HepG2 (cell line): ENCODE results near the gene LRRC45. TPM values are rescaled to one million over a fixed set of nuclear protein-coding genes. Genes with fewer than 3 reads are reported as not detected.
A peak's percentile ranks its signal among the peaks of the same experiment; 100 is the strongest.

Source experiments
- ATF5 ChIP-seq: sonication (generic); formaldehyde crosslinking; IDR thresholded peaks from 2 replicates; pipeline ENCODE4 v1.4.0; 2020; ENCODE audit warnings: mild to moderate bottlenecking, low read depth, missing genetic modification reagents
- HNF4G ChIP-seq, 2 experiments: sonication (generic) in 1 of 2; formaldehyde crosslinking in 1 of 2; IDR thresholded peaks; 2 replicates each; pipeline versions ENCODE4 v1.4.0 to v1.6.1; 2011 to 2020; ENCODE audit warnings: borderline replicate concordance in 2 of 2, low read depth in 2 of 2, mild to moderate bottlenecking in 2 of 2, low read length in 1 of 2, missing genetic modification reagents in 1 of 2, moderate library complexity in 1 of 2
- HNRNPUL1 ChIP-seq: fragments of 200-400 bp; formaldehyde crosslinking; IDR thresholded peaks from 2 replicates; pipeline ENCODE4 v1.6.1; 2017; ENCODE audit warnings: low read depth, mild to moderate bottlenecking, low read length, moderate library complexity
- JDP2 ChIP-seq: sonication (generic); formaldehyde crosslinking; IDR thresholded peaks from 2 replicates; pipeline ENCODE4 v1.8.1; 2022; ENCODE audit warnings: missing genetic modification reagents, borderline replicate concordance
- KDM5B ChIP-seq: sonication (generic); formaldehyde crosslinking; IDR thresholded peaks from 2 replicates; pipeline ENCODE4 v1.4.0; 2020; ENCODE audit warnings: missing genetic modification reagents, mild to moderate bottlenecking, borderline replicate concordance
- KLF15 ChIP-seq: sonication (generic); formaldehyde crosslinking; IDR thresholded peaks from 2 replicates; pipeline ENCODE4 v1.8.1; 2023; ENCODE audit warnings: borderline replicate concordance, mild to moderate bottlenecking, inconsistent platforms, missing genetic modification reagents, mixed read lengths
- MTF2 ChIP-seq: sonication (generic); formaldehyde crosslinking; IDR thresholded peaks from 2 replicates; pipeline ENCODE4 v1.5.0; 2020; ENCODE audit warnings: missing genetic modification reagents, borderline replicate concordance
- NCOA2 ChIP-seq: sonication (generic); formaldehyde crosslinking; IDR thresholded peaks from 2 replicates; pipeline ENCODE4 v1.8.0; 2022; ENCODE audit warnings: inconsistent platforms
- NR2F6 ChIP-seq, 2 experiments: IDR thresholded peaks; 2 replicates each; pipeline ENCODE4 v1.6.1; 2016; ENCODE audit warnings: antibody characterized with exemption in 1 of 2, mild to moderate bottlenecking in 1 of 2
- RFXAP ChIP-seq: sonication (generic); formaldehyde crosslinking; IDR thresholded peaks from 2 replicates; pipeline ENCODE4 v1.4.0; 2020; ENCODE audit warnings: missing genetic modification reagents, borderline replicate concordance
- TMF1 ChIP-seq: sonication (generic); formaldehyde crosslinking; IDR thresholded peaks from 2 replicates; pipeline ENCODE4 v1.8.1; 2022; ENCODE audit warnings: low read depth, missing genetic modification reagents
- ZKSCAN1 ChIP-seq: fragments of 150-350 bp; IDR thresholded peaks from 2 replicates; pipeline ENCODE4 v1.6.1; 2014; ENCODE audit warnings: low read length
- ZNF17 ChIP-seq: sonication (generic); formaldehyde crosslinking; IDR thresholded peaks from 2 replicates; pipeline ENCODE4 v1.5.0; 2020; ENCODE audit warnings: mild to moderate bottlenecking, missing genetic modification reagents
- ZNF253 ChIP-seq: sonication (generic); formaldehyde crosslinking; IDR thresholded peaks from 2 replicates; pipeline ENCODE4 v1.8.0; 2022; ENCODE audit warnings: mild to moderate bottlenecking, missing genetic modification reagents, borderline replicate concordance
- ZNF614 ChIP-seq: IDR thresholded peaks from 2 replicates; pipeline ENCODE4 v1.6.1; 2018; ENCODE audit warnings: missing biosample characterization, missing genetic modification reagents, inconsistent platforms, borderline replicate concordance
- ZSCAN20 ChIP-seq: sonication (generic); formaldehyde crosslinking; IDR thresholded peaks from 2 replicates; pipeline ENCODE4 v1.4.0; 2020; ENCODE audit warnings: missing genetic modification reagents, mild to moderate bottlenecking, borderline replicate concordance
- polyA plus RNA-seq, 8 experiments: library from polyadenylated mRNA; depleted of rRNA in 3 of 8; stranded (reverse) in 7 of 8; unstranded in 1 of 8; fragments of >200 nt; fragmentation: Illumina TruSeq in 4 of 8; extraction: Trizol in 4 of 8; gene quantifications; 2 replicates each; pipeline versions ENCODE4 v1.2.1 to v1.2.3, GENCODE V29; 2011 to 2016; ENCODE audit warnings: low read depth in 4 of 8, missing spikeins in 1 of 8, mixed read lengths in 1 of 8; ENCODE audit not compliant: insufficient read depth in 1 of 8
- total RNA-seq, 5 experiments: library from RNA; depleted of rRNA; stranded (reverse); fragments of >200 nt; fragmentation: Illumina TruSeq; extraction: Trizol; gene quantifications; 2 replicates each; pipeline ENCODE4 v1.2.3, GENCODE V29; 2016; ENCODE audit warnings: low read depth in 1 of 5
- TF ChIP-seq, protein P1 (sequence below): sonication (generic); formaldehyde crosslinking; IDR thresholded peaks from 2 replicates; pipeline ENCODE4 v1.5.0; 2020; ENCODE audit warnings: mild to moderate bottlenecking, missing genetic modification reagents
- TF ChIP-seq, protein P2 (sequence below): IDR thresholded peaks from 2 replicates; pipeline ENCODE4 v1.6.1; 2012; ENCODE audit warnings: low read depth, low read length, improper control_type of control experiment
- TF ChIP-seq, protein P3 (sequence below): sonication (generic); formaldehyde crosslinking; conservative IDR thresholded peaks from 2 replicates; pipeline ENCODE4 v1.4.0; 2020; ENCODE audit warnings: missing genetic modification reagents

The LRRC45 gene
- total and polyA plus RNA-seq, 2 of the 13 experiments (the other 11 are each of a cell fraction or from before 2014, with no cell fraction given): 11.6 to 48.1 TPM

- TF ChIP-seq TMF1 (CRISPR knock-in tag) (0 out of 2 replicates have a peak, but pooled peaks have one; percentile 39), ZKSCAN1 (no peak), KLF15 (no peak; the same call in 1 of the 2 replicates), ATF5 (CRISPR knock-in tag) (no peak), RFXAP (no peak; the same call in 1 of the 2 replicates), ZNF17 (CRISPR knock-in tag) (no peak), KDM5B (CRISPR knock-in tag) (peak; percentile 84; the same call in 1 of the 2 replicates), ZSCAN20 (CRISPR knock-in tag) (peak; percentile 80; the same call in 1 of the 2 replicates), MTF2 (no peak), NR2F6 (IDR thresholded peaks at IDR 0.05) (0 out of 2 replicates have a peak, but pooled peaks have one; percentile 18), NR2F6 (CRISPR knock-in tag; IDR thresholded peaks at IDR 0.05) (peak; percentile 55), NCOA2 (CRISPR knock-in tag) (peak; percentile 75; the same call in 1 of the 2 replicates), JDP2 (CRISPR knock-in tag) (no peak), HNRNPUL1 (no peak), ZNF253 (CRISPR knock-in tag) (0 out of 2 replicates have a peak, but pooled peaks have one; percentile 66), HNF4G (IDR thresholded peaks at IDR 0.05; ENCODE audit: borderline replicate concordance, low read depth, low read length) (peak; percentile 39; the same call in 1 of the 2 replicates), HNF4G (CRISPR knock-in tag; IDR thresholded peaks at IDR 0.05; ENCODE audit: borderline replicate concordance, low read depth) (peak; percentile 80; the same call in 1 of the 2 replicates), ZNF614 (CRISPR knock-in tag) (peak; percentile 71; the same call in 1 of the 2 replicates)
- TF ChIP-seq, protein P1, sequence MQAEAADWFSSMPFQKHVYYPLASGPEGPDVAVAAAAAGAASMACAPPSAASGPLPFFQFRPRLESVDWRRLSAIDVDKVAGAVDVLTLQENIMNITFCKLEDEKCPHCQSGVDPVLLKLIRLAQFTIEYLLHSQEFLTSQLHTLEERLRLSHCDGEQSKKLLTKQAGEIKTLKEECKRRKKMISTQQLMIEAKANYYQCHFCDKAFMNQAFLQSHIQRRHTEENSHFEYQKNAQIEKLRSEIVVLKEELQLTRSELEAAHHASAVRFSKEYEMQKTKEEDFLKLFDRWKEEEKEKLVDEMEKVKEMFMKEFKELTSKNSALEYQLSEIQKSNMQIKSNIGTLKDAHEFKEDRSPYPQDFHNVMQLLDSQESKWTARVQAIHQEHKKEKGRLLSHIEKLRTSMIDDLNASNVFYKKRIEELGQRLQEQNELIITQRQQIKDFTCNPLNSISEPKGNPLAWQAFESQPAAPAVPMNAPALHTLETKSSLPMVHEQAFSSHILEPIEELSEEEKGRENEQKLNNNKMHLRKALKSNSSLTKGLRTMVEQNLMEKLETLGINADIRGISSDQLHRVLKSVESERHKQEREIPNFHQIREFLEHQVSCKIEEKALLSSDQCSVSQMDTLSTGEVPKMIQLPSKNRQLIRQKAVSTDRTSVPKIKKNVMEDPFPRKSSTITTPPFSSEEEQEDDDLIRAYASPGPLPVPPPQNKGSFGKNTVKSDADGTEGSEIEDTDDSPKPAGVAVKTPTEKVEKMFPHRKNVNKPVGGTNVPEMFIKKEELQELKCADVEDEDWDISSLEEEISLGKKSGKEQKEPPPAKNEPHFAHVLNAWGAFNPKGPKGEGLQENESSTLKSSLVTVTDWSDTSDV (CRISPR knock-in tag): no peak
- TF ChIP-seq, protein P2, sequence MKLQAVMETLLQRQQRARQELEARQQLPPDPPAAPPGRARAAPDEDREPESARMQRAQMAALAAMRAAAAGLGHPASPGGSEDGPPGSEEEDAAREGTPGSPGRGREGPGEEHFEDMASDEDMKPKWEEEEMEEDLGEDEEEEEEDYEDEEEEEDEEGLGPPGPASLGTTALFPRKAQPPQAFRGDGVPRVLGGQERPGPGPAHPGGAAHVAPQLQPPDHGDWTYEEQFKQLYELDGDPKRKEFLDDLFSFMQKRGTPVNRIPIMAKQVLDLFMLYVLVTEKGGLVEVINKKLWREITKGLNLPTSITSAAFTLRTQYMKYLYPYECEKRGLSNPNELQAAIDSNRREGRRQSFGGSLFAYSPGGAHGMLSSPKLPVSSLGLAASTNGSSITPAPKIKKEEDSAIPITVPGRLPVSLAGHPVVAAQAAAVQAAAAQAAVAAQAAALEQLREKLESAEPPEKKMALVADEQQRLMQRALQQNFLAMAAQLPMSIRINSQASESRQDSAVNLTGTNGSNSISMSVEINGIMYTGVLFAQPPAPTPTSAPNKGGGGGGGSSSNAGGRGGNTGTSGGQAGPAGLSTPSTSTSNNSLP: no peak
- TF ChIP-seq, protein P3, sequence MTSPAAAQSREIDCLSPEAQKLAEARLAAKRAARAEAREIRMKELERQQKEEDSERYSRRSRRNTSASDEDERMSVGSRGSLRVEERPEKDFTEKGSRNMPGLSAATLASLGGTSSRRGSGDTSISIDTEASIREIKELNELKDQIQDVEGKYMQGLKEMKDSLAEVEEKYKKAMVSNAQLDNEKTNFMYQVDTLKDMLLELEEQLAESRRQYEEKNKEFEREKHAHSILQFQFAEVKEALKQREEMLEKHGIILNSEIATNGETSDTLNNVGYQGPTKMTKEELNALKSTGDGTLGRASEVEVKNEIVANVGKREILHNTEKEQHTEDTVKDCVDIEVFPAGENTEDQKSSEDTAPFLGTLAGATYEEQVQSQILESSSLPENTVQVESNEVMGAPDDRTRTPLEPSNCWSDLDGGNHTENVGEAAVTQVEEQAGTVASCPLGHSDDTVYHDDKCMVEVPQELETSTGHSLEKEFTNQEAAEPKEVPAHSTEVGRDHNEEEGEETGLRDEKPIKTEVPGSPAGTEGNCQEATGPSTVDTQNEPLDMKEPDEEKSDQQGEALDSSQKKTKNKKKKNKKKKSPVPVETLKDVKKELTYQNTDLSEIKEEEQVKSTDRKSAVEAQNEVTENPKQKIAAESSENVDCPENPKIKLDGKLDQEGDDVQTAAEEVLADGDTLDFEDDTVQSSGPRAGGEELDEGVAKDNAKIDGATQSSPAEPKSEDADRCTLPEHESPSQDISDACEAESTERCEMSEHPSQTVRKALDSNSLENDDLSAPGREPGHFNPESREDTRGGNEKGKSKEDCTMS (CRISPR knock-in tag): no peak
Measured at GRCh38 chr17:82003411-82004381, 19.4 kb upstream of the LRRC45 start (continued).
